A673 (cell line): Measurements from ENCODE around the gene KCTD8.

Source experiments
- CTCF ChIP-seq: fragments of 300-800, 200-600 bp; sonication (generic); conservative IDR thresholded peaks from 2 replicates; pipeline ENCODE4 v1.5.1; 2017; ENCODE audit warnings: low read depth, mild to moderate bottlenecking, antibody characterized with exemption, low read length, moderate library complexity, mixed read lengths
- EZH2 ChIP-seq: fragments of 200-600 bp; sonication (generic); IDR thresholded peaks from 2 replicates; pipeline ENCODE4 v1.6.1; 2017; ENCODE audit warnings: borderline replicate concordance, low read depth, mild to moderate bottlenecking, mixed read lengths, antibody characterized with exemption, low read length; ENCODE audit not compliant: poor library complexity, severe bottlenecking

GRCh38 chr4:44256414-44256813, 192.2 kb downstream of the KCTD8 start:
- TF ChIP-seq CTCF (no peak), EZH2 (no peak)
